Right ventricle myocardium superior (tissue), 1 donor: ENCODE measurements around the gene ADAP2. TPM values are rescaled to one million over a fixed set of nuclear protein-coding genes. Genes with fewer than 3 reads are reported as not detected.
"Not testable (repeated sequence)": the region's sequence is repeated elsewhere in the genome, so short reads cannot be mapped to it uniquely, and the experiment has no call there.

Experiments used
- ATAC-seq: fragments of 200-7000 bp; cut with Tn5 transposase; one replicate; pipeline ENCODE4 v1.9.1; 2020; ENCODE audit warnings: mild to moderate bottlenecking; ENCODE audit not compliant: poor library complexity
- DNase-seq: peaks from one replicate; pipeline ENCODE4 v3.0.0-alpha.2; 2020
- intact Hi-C: fragments of 100-400 bp; cut with DNase I; formaldehyde crosslinking; loops from one replicate; pipeline ENCODE4 v1.11.2; 2022
- total RNA-seq: library from RNA; stranded (reverse); fragmentation: NEBNext Ultra II Directional; extraction: Animal tissue kit (Norgen Biotek cat#: 25700); gene quantifications from one replicate; pipeline ENCODE4 v1.2.1, GENCODE V29; 2021
- donor health status: DM: no; HTN: yes; CAD: no; lungs with severe emphysema.

The ADAP2 gene
- total RNA-seq, 1 donor from 2014 or later: 7.6 TPM

GRCh38 chr17:30961209-30962188 lies 39.8 kb downstream of the ADAP2 start:
- intact Hi-C loops: no loop called here
- DNase-seq (no peak), ATAC-seq (peak; percentile 47)

- intact Hi-C loops, DNase-seq, ATAC-seq: not testable (repeated sequence)
These were observed 42.6 kb downstream of the ADAP2 start for GRCh38 chr17:30964312-30964711.

- intact Hi-C loops: no loop called here
- ATAC-seq: no peak
- no peak for DNase-seq
These were observed 43.1 kb downstream of the ADAP2 start for GRCh38 chr17:30964876-30965275.

- intact Hi-C loops: no loop called here
- DNase-seq (no peak), ATAC-seq (no peak)
These were observed 43.9 kb downstream of the ADAP2 start for GRCh38 chr17:30965686-30966085.

- intact Hi-C loops, DNase-seq, ATAC-seq: not testable (repeated sequence)
These were observed 46.2 kb downstream of the ADAP2 start for GRCh38 chr17:30967911-30968310.

GRCh38 chr17:30969989-30970830 lies 48.5 kb downstream of the ADAP2 start:
- peak; percentile 6 for ATAC-seq
- intact Hi-C loops: no loop called here
- DNase-seq: no peak

- DNase-seq (peak; percentile 91), ATAC-seq (peak; percentile 97)
- intact Hi-C loops: no loop called here
These were observed 49.3 kb downstream of the ADAP2 start, which contains the start of gene RNF135 for GRCh38 chr17:30970831-30971567. RNF135 (plus strand) TSS chr17:30971039; CDS start chr17:30971074, 35 bp downstream.

- DNase-seq (no peak), ATAC-seq (no peak)
- intact Hi-C loops: no loop called here
These were observed 53.5 kb downstream of the ADAP2 start for GRCh38 chr17:30975042-30975820.

- ATAC-seq, DNase-seq, intact Hi-C loops: not testable (repeated sequence)
These were observed 58.2 kb downstream of the ADAP2 start for GRCh38 chr17:30979919-30980318.

GRCh38 chr17:30981531-30982519 lies 60.1 kb downstream of the ADAP2 start:
- DNase-seq (no peak), ATAC-seq (no peak)
- intact Hi-C loops: no loop called here

- intact Hi-C loops: no loop called here
- DNase-seq (no peak), ATAC-seq (no peak)
These were observed 61.1 kb downstream of the ADAP2 start for GRCh38 chr17:30982855-30983254.

GRCh38 chr17:30990458-30990857 lies 68.7 kb downstream of the ADAP2 start:
- intact Hi-C loops: no loop called here
- DNase-seq: no peak

GRCh38 chr17:30992551-30992950 lies 70.8 kb downstream of the ADAP2 start:
- DNase-seq (no peak), ATAC-seq (no peak)
- intact Hi-C loops: no loop called here

More at GRCh38 chr17:30990458-30990857, 68.7 kb downstream of the ADAP2 start:
- ATAC-seq: no peak

- no peak for DNase-seq
- ATAC-seq: no peak
These were observed 73.6 kb downstream of the ADAP2 start for GRCh38 chr17:30995347-30995746.

GRCh38 chr17:30996486-30996885 lies 74.7 kb downstream of the ADAP2 start:
- ATAC-seq: no peak
- DNase-seq: no peak
- intact Hi-C loops: no loop called here

More at GRCh38 chr17:30995347-30995746, 73.6 kb downstream of the ADAP2 start:
- intact Hi-C loops: no loop called here

- no peak for ATAC-seq
- intact Hi-C loops: no loop called here
These were observed 75.5 kb downstream of the ADAP2 start for GRCh38 chr17:30997270-30997669.

GRCh38 chr17:30997842-30998241 lies 76.1 kb downstream of the ADAP2 start:
- ATAC-seq: no peak
- intact Hi-C loops: no loop called here
- DNase-seq: no peak

More at GRCh38 chr17:30997270-30997669, 75.5 kb downstream of the ADAP2 start:
- no peak for DNase-seq
